HUES6 (cell line): ENCODE results near the gene CORIN.
"Not testable (repeated sequence)": the region's sequence is repeated elsewhere in the genome, so short reads cannot be mapped to it uniquely, and the experiment has no call there.

ENCODE experiments used
- H3K27ac ChIP-seq: 2 replicates; pipeline ENCODE4 v1.7.0; 2013; ENCODE audit warnings: low read depth, mild to moderate bottlenecking, low read length, inconsistent platforms
- H3K27me3 ChIP-seq: 2 replicates; pipeline ENCODE4 v1.6.1; 2013; ENCODE audit warnings: low read length; ENCODE audit not compliant: control insufficient read depth, insufficient read depth
- H3K36me3 ChIP-seq: 2 replicates; pipeline ENCODE4 v1.6.1; 2013; ENCODE audit warnings: low read length; ENCODE audit not compliant: control insufficient read depth, insufficient read depth
- H3K4me1 ChIP-seq: 2 replicates; pipeline ENCODE4 v1.6.1; 2013; ENCODE audit warnings: low read length; ENCODE audit not compliant: control insufficient read depth, insufficient read depth
- H3K4me3 ChIP-seq: 2 replicates; pipeline ENCODE4 v1.5.1; 2013; ENCODE audit warnings: low read depth, low read length
- H3K9ac ChIP-seq: one replicate; pipeline ENCODE4 v1.6.1; 2013; ENCODE audit warnings: mild to moderate bottlenecking, low read length
- H3K9me3 ChIP-seq: 2 replicates; pipeline ENCODE4 v1.6.1; 2013; ENCODE audit warnings: low read depth, low read length; ENCODE audit not compliant: control insufficient read depth, insufficient read depth

Gene CORIN

DNA sequence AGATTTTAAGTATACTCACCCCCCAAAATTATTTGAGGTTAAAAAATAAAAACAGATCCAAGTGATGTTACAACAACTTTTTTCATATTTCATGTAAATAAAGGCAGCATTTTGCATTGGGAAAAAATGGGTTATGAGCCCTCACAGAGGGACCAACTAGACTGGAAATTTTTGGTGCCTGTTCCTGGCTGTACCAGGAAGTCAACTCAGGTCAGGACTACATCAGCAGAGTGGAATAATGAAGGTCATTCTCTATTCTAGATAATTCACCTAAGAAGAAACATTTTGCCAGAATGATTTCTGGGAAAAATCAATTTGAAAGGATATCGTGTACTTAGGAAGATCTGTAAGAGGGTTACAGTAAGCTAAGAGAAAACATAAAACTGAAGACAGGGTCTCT is 66.8 kb downstream of the CORIN start:
- Histone ChIP-seq H3K4me1 (0 out of 2 replicates have a peak, but pooled peaks cover 4% of the 10 kb centered on the region), H3K9ac (no peak overlapping the region), H3K9me3 (no peaks in the 10 kb centered on the region), H3K36me3 (no peaks in the 10 kb centered on the region), H3K27me3 (no peaks in the 10 kb centered on the region), H3K4me3 (no peak overlapping the region), H3K27ac (no peak overlapping the region)

DNA sequence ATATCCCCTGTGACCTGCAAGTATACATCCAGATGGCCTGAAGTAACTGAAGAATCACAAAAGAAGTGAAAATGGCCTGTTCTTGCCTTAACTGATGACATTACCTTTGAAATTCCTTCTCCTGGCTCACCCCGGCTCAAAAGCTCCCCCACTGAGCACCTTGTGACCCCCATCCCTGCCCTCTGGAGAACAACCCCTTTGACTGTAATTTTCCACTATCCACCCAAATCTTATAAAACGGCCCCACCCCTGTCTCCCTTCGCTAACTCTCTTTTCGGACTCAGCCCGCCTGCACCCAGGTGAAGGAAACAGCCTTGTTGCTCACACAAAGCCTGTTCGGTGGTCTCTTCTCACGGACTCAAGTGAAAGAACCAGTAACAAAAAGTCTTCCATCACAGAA is 69.9 kb downstream of the CORIN start:
- not testable (repeated sequence) for H3K9ac ChIP-seq, H3K9me3 ChIP-seq, H3K36me3 ChIP-seq, H3K4me1 ChIP-seq, H3K27me3 ChIP-seq, H3K27ac ChIP-seq, H3K4me3 ChIP-seq

DNA sequence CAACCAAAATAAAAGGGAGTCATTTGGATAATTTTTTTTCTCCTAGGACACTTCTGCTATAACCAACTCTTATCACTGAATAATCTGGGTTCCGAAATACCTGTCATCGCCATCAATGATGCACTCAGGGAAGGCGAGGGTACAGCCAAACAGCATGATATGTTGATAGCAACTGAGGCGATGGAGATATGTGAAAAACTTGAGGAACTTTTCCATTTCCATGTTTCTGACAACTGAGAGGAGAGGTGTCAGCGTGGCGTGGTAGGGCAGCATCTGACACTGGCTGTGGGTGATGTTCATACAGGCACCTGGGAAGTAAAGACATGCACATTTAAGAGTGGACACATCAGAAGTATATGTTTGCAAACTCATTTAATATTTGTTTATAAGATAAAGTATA is 74.6 kb downstream of the CORIN start:
- no peaks in the 10 kb centered on the region for H3K27me3 ChIP-seq
- no peak overlapping the region for H3K27ac ChIP-seq
- H3K36me3 ChIP-seq: no peaks in the 10 kb centered on the region
- H3K4me1 ChIP-seq: 0 out of 2 replicates have a peak, but pooled peaks cover 4% of the 10 kb centered on the region
- H3K9ac ChIP-seq: no peak overlapping the region
- 0 out of 2 replicates have a peak, but pooled peaks cover 2% of the 10 kb centered on the region for H3K9me3 ChIP-seq
- no peak overlapping the region for H3K4me3 ChIP-seq

DNA sequence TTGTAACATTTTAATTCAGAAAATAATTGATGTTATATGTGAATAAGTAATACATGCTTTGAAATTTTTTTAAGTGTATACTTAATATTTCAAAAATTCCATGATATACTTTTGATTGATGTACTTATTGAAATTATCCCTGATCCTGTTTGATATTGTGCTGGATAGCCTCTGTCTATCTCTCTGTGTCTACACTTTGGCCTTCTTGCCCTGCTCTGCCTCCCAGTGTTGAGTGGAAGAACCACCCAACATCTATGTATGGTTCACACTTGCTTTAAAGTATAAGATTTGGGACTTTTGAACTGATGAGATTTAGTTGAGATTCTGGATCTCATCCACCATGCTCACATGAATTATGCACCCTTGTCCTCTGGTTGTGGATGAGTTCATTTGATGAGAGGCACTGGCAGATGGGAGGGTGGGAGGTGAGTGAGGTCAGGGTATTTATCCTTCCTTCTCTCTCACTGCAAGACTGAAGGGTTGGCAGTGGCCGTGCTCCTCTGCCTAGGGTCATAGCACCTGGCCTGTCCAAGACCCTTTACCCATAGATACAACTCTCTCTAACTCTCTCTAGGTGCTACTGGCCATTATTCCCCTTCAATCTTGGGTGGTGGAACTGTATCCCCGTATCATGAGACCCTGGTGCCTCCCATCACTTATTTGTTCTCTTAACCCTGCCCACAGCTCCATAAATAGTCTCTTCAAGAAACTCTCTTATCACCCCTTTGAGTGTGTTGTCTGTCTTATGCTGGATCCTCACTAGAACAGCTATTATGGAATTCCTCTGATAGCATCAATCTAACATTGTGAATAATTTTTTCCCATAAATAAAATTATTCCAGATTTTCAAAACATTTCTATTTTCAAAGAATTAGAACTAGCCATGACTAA is 75.2 kb downstream of the CORIN start:
- Histone ChIP-seq H3K4me3 (no peak overlapping the region), H3K9ac (no peak overlapping the region), H3K36me3 (no peaks in the 10 kb centered on the region), H3K27ac (no peak overlapping the region), H3K9me3 (0 out of 2 replicates have a peak, but pooled peaks cover 2% of the 10 kb centered on the region), H3K27me3 (no peaks in the 10 kb centered on the region), H3K4me1 (0 out of 2 replicates have a peak, but pooled peaks cover 3% of the 10 kb centered on the region)

DNA sequence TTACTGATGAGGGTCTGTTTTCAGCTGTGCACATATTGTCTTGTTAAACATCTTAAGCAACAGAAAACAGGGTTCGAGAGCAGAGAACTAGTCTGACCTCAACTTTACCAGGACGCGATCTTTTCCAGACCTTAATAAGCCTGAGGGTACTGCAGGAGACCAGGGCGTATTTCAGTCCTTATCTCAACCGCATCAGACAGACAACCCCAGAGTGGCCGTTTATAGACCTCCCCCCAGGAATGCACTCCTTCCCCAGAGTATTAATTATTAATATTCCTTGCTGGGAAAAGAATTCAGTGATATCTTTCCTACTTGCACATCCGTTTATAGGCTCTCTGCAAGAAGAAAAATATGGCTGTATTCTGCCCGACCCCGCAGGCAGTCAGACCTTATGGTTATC is 84.6 kb downstream of the CORIN start:
- H3K4me1 ChIP-seq, H3K9ac ChIP-seq, H3K36me3 ChIP-seq, H3K27me3 ChIP-seq, H3K4me3 ChIP-seq, H3K27ac ChIP-seq: not testable (repeated sequence)
- H3K9me3 ChIP-seq: peaks cover 16% of the 10 kb centered on the region; the same call in 1 of the 2 replicates

DNA sequence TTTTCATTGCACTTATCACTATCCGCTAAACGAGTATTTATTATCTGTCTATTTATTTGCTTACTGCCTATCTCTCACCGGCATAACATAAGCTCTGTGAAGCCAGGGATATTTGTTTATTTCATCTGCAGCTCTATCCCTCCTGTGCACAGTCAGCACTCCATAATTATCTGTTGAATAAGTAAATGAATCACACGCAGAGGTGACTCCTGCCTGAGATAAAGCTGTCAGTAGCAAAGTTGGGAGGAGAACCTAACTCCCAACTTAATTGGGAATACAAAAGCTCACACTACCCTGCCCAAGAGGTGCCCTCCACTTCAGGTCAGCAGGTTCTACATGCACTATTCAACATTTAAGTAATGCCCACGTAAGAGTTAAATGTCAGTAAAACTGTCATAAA is 85.7 kb downstream of the CORIN start:
- H3K9ac ChIP-seq: no peak overlapping the region
- H3K27ac ChIP-seq: no peak overlapping the region
- no peaks in the 10 kb centered on the region for H3K36me3 ChIP-seq
- H3K27me3 ChIP-seq: no peaks in the 10 kb centered on the region
- H3K4me3 ChIP-seq: no peak overlapping the region
- H3K4me1 ChIP-seq: peaks cover 2% of the 10 kb centered on the region; the same call in 1 of the 2 replicates
- H3K9me3 ChIP-seq: peaks cover 16% of the 10 kb centered on the region; the same call in 1 of the 2 replicates

DNA sequence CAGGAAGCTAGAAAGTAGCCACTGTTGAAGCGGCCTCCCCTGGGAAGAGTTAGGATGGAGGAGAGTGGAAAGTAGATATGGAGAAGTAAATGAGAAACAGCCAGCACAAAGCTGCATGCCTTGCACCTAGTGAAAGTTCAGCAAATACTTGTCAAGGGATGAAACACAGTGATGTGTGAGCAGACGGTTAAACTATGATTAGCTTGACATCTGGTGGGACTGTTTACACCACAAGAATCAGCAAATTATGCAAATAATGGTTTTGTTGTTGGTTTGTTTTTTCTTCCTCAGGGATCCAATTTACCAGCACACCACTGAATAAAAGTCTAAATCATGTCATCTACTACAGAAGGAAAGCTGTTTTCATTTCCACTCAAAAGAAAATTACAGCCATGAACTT is 87.1 kb downstream of the CORIN start:
- no peaks in the 10 kb centered on the region for H3K36me3 ChIP-seq
- no peak overlapping the region for H3K9ac ChIP-seq
- H3K9me3 ChIP-seq: peaks cover 16% of the 10 kb centered on the region; the same call in 1 of the 2 replicates
- H3K27me3 ChIP-seq: no peaks in the 10 kb centered on the region
- H3K4me1 ChIP-seq: peaks cover 7% of the 10 kb centered on the region; the same call in 1 of the 2 replicates
- H3K27ac ChIP-seq: no peak overlapping the region
- no peak overlapping the region for H3K4me3 ChIP-seq

DNA sequence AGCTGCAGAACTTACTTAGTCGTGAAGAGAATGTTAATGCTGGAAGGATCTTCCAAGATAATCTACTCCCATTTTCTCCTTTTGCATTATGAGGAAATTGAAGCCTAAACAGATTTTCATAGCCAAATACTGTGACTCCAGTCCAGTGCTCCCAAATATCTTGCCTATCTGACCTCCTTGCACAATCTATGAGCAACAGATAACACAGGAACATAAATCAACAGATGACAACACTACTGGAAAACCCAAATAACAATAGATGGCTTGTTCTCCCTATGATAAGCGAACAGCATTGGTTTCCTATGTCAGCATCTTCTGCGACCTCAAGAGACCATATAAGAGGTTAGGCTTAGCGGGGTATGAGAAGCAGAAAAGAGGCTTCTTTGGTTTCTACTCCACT is 88.0 kb downstream of the CORIN start:
- H3K9ac ChIP-seq: no peak overlapping the region
- H3K36me3 ChIP-seq: no peaks in the 10 kb centered on the region
- no peak overlapping the region for H3K27ac ChIP-seq
- peaks cover 7% of the 10 kb centered on the region; the same call in 1 of the 2 replicates for H3K4me1 ChIP-seq
- H3K4me3 ChIP-seq: no peak overlapping the region
- no peaks in the 10 kb centered on the region for H3K27me3 ChIP-seq
- H3K9me3 ChIP-seq: peaks cover 16% of the 10 kb centered on the region; the same call in 1 of the 2 replicates

DNA sequence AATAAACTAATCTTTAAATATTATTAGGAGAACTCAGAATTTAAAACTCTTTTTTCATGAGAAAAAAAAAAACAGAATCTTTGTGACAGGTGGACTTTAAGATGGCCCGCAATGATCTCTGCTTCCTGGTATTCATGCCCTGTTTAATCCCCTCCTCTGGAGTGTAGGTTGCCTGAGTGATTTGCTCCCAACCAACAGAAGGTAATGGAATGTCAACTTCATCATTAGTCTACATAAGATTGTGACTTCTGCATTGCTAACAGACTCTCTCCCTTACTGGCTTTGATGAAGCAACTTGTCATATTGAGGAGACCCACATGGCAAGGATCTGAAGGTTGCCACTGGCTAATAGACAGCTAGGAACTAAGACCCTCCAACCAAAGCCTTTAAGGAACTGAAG is 88.8 kb downstream of the CORIN start:
- Histone ChIP-seq H3K4me3 (no peak overlapping the region), H3K27me3 (no peaks in the 10 kb centered on the region), H3K36me3 (no peaks in the 10 kb centered on the region), H3K9me3 (peaks cover 15% of the 10 kb centered on the region; the same call in 1 of the 2 replicates), H3K27ac (no peak overlapping the region), H3K9ac (no peak overlapping the region), H3K4me1 (peaks cover 7% of the 10 kb centered on the region; the same call in 1 of the 2 replicates)

DNA sequence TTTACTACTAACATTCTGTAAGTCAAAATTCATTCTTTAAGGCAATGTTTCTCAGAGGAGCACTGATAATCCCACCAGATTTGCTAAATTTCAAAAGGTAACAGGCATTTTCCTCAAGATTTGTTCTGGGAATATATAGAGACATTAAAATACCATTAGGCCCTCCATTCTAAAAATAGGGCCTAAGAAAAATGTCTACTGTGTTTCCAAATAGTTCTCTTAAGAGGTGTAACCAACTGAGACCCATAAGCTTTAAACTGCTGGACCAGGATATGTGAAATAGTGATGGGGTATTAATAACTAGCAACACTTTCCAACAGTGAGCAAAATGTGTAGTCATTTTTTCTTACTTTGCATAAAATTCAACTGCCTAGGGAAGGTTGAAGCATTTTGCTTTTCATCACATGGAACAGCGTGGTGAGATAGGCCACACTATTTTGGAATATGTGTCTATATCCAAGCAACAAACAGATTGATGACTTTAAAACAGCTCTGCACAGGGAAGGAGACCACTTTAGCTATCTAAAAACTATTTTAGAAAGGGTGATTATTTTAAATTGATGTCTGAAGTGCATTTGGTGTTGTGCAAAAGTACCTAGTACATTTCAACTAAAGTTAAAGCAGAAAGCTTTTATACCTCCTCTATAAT is 89.9 kb downstream of the CORIN start:
- Histone ChIP-seq H3K9ac (no peak overlapping the region), H3K27me3 (no peaks in the 10 kb centered on the region), H3K4me3 (no peak overlapping the region), H3K9me3 (peaks cover 7% of the 10 kb centered on the region; the same call in 1 of the 2 replicates), H3K27ac (no peak overlapping the region), H3K36me3 (no peaks in the 10 kb centered on the region), H3K4me1 (peaks cover 7% of the 10 kb centered on the region; the same call in 1 of the 2 replicates)

DNA sequence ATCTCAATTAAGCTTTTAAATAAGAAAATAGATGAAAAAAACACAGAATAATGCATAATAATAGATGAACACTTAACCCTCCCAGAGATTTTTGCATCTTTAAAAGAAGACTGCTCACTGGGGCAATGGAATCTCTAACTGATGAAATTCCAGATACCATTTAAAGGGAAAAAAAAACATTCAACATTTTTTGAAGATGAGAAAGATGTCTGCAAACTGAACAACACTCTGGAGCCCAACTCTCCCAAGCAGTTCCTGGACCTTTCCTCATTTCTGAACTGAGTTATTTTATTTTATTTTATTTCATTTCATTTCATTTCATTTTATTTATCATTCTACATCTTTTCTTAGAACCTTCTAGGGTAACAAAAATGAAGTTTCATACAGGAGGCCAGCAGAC is 90.7 kb downstream of the CORIN start:
- peaks cover 7% of the 10 kb centered on the region; the same call in 1 of the 2 replicates for H3K4me1 ChIP-seq
- no peaks in the 10 kb centered on the region for H3K27me3 ChIP-seq
- H3K4me3 ChIP-seq: no peak overlapping the region
- H3K27ac ChIP-seq: no peak overlapping the region
- H3K36me3 ChIP-seq: no peaks in the 10 kb centered on the region
- H3K9me3 ChIP-seq: peaks cover under 1% of the 10 kb centered on the region; the same call in 1 of the 2 replicates
- no peak overlapping the region for H3K9ac ChIP-seq
